Activated effector memory CD4-positive, alpha-beta T cell treated with Interleukin-2 at 50 U/mL for 16 hours (primary cell): ENCODE measurements around the gene CPEB2.
"Not testable (repeated sequence)": the region's sequence is repeated elsewhere in the genome, so short reads cannot be mapped to it uniquely, and the experiment has no call there.

ENCODE experiments used
- DNase-seq: peaks from one replicate; pipeline ENCODE4 v3.0.0-alpha.2; 2020

The CPEB2 gene

DNA sequence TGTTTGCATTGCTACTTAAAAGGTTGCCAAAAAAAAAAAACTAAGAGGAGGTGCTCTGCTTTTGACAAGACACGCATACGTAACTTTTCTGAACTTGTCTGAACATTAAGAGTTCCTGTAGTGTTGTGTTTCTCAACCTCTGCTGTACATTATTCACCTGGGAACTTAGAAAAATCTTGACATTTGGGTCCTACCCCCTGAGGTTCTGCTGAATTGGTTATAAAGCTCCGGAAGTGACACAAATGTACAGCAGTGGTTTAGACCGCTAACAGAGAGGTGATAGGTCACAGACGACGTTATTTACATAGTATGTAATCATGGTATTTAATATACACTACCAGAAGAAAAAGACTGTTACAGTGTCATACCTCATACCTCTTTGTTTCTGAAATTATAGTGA, 61.1 kb downstream of the CPEB2 start:
- DNase-seq: no peak

GRCh38 chr4:15065516-15065915, 63.2 kb downstream of the CPEB2 start:
- no peak for DNase-seq

- DNase-seq: no peak
Measured at GRCh38 chr4:15066140-15066539, 63.9 kb downstream of the CPEB2 start.

GRCh38 chr4:15068298-15068697, 66.0 kb downstream of the CPEB2 start:
- DNase-seq: no peak

- DNase-seq: no peak
Measured at GRCh38 chr4:15075875-15076274, 73.6 kb downstream of the CPEB2 start.

- no peak for DNase-seq
Measured at GRCh38 chr4:15077969-15078368, 75.7 kb downstream of the CPEB2 start.

DNA sequence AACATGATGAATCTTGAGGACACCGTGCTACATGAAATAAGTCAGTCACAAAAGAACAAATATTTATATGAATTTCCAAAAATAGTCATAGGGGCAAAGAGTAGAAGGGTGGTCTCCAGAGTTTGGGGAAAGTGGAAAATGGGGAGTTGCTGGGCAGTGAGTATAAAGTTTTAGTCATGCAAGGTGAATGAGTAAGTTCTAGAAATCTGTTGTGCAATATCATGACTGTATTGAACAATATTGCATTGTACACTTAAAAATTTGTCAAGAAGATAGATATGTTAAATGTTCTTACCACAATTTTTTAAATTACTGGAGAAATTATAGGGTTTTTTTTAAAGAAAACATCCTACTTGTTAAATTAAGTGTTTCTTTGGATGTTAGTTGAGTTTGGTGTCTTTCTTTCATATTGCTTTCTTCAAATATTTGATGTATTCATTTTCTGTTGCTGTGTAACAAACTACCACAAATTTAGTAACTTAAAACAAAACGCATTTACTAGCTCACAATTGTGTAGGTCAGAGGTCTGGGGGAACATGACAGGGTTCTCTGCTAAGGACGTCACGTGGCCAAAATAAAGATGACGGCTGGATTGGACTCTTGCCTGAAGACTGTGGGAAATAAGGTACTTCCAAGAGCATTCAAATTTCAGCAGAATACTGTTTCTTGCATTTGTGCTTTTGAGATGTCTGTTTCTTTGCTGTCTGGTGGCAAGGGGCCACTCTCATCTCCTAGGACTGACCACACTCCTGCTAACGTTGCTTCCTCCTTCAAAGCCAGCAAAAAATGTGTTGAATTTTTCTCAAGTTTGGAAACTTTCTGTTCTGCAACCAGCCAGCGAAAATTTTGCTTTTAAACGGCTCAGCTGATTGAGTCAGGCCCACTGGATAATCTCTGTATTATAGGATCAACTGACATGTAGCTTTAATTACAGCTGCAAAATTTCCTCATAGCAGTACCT, 76.7 kb downstream of the CPEB2 start:
- no peak for DNase-seq

DNA sequence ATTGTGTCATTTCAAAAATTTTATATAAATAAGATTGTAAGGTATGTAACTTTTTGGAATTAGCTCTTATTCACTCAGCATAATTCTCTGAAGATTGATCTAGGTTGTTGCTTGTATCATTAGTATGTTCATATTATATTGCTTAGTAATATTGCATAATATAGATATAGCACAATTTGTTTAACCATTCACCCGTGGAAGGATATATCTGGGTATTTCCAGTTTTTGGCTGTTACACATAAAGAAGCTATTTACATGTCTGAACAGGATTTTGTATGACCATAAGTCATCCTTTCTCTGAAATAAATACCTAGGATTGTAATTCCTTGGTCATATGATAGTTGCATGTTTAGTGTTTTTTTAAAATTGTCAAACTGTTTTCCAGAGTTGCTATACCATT, 82.5 kb downstream of the CPEB2 start:
- no peak for DNase-seq

DNA sequence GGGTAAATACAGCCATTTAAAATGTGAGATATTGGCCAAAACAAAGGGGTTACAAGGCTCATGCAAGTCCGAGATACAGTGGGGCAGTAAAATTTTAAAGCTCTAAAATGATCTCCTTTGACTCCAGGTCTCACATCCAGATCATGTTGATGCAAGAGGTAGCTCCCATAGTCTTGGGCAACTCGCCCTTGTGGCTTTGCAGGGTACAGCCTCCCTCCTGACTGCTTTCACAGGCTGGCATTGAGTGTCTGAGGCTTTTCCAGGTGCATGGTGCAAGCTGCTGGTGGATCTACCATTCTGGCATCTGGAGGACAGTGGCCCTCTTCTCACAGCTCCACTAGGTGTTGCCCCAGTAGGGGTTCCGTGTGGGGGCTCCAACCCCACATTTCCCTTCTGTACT, 83.5 kb downstream of the CPEB2 start:
- DNase-seq: not testable (repeated sequence)

DNA sequence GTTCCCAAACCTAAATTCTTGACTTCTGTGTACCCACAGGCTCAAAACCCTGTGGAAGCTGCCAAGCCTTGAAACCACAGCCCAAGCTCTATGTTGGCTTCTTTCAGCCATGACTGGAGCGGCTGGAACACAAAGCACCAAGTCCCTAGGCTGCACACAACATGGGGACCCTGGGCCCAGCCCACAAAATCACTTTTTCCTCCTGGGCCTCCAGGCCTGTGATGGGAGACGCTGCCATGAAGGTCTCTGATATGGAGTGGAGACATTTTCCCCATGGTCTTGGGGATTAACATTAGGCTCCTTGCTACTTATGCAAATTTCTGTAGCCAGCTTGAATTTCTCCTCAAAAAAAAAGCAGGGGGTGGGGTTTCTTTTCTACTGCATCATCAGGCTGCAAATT, 84.0 kb downstream of the CPEB2 start:
- not testable (repeated sequence) for DNase-seq

- DNase-seq: no peak
Measured at GRCh38 chr4:15088394-15089035, 86.2 kb downstream of the CPEB2 start.

DNA sequence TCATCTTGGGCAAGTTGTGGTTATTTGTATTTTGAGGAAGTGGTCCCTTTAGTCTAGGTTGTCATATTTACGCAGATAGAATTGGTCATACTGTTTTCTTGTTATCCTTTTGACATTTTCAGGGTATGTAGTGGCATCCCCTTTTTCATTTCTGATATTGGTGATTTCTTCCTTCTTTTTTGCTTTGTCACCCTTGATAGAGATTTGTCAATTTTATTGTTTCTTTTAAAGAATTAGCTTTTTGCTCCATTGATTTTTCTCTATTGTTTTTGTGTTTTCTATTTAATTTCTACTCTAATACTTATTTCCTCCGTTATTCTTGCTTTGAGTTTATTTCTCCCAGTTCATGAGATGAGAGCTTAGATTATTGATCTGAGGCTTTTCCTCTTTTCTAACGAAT, 87.7 kb downstream of the CPEB2 start:
- no peak for DNase-seq

- DNase-seq: no peak
Measured at GRCh38 chr4:15100380-15100779, 98.1 kb downstream of the CPEB2 start.

- DNase-seq: no peak
Measured at GRCh38 chr4:15100994-15101695, 98.9 kb downstream of the CPEB2 start.

DNA sequence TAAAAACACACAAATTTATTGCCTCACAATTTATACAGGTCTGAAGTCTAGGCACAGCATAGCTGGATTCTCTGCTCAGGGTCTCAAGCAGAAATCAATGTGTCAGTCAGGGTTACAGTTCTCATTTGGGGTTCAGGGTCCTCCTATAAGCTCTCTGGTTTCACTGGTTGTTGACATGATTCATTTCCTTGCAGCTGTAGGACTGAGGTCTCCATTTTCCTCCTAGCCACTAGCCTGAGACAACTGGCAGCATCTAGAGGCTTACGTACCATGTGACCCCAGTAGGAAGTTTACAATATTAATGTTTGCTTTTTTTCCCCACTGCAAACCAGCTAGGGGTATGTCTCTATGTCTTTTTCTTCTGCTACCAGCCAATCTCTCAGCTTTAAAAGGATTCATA, 102.5 kb downstream of the CPEB2 start:
- no peak for DNase-seq

GRCh38 chr4:15106399-15106798, 104.1 kb downstream of the CPEB2 start:
- no peak for DNase-seq

GRCh38 chr4:15109600-15109999, 107.3 kb downstream of the CPEB2 start:
- DNase-seq: no peak

GRCh38 chr4:15110120-15110571, 107.9 kb downstream of the CPEB2 start:
- DNase-seq: no peak

DNA sequence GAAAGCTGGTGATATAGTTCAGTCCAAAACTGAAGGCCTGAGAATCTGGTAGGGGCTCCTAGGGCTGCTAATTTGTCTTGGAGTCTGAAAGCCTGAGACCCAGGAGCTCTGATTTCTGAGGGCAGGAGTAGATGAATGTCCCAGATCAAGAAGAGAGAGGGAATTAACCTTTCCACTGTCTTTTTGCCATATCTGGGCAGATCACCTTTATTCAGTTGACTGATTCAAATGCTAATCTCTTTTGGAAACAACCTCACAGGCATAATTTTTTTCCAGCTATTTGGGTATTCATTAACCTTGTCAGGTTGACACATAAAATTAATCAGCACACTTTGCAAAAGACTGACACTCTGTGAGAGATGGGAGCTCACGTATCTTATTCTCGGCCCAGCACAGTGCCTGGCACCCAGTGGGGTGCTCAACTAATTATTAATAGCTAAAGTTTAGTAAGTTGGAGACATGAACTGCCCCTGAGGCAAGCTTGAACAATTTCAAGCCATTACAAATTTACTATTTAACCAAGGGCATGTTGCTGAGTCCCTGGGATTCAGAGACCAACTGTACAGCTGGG, 114.3 kb downstream of the CPEB2 start:
- no peak for DNase-seq

GRCh38 chr4:15117270-15117946, 115.1 kb downstream of the CPEB2 start:
- DNase-seq: no peak

DNA sequence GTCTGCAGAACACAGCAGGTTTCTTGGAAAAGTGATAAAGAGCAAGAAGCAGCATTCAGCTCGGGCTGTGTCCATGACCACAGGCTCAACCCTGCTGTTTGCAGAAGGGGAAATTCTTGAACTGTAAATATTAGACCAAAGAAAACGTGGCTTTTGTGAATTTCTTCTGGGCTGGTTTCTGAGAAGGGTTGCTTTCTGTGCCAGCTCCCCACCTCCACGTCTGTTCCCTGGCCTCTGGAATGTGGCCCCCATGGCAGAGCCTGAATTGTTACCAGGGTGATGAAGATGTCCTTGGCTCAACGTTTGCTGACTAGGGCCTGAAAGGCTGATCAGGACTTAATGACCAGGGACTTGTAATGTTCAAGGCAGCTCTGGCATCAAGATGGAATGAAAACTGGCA, 116.0 kb downstream of the CPEB2 start:
- DNase-seq: no peak
